ENCODE data around the gene AQP11.
"Not testable (repeated sequence)": the region's sequence is repeated elsewhere in the genome, so short reads cannot be mapped to it uniquely, and the experiment has no call there.

DNA sequence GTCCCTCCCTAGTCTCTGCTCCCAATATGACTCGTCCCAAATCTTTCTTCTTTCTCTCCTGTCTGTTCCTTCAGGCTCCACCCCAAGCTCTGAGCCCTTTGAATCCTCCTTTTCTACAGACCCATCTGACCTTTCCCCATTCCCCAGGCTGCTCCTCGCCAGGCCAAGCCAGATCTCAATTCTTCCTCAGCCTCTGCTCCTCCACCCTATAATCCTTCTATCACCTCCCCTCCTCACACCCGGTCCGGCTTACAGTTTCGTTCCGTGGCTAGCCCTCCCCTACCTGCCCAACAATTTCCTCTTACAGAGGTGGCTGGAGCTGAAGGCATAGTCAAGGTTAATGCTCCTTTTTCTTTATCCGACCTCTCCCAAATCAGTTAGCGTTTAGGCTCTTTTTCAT is 38.3 kb upstream of the AQP11 start:
- TF ChIP-seq, protein P1, sequence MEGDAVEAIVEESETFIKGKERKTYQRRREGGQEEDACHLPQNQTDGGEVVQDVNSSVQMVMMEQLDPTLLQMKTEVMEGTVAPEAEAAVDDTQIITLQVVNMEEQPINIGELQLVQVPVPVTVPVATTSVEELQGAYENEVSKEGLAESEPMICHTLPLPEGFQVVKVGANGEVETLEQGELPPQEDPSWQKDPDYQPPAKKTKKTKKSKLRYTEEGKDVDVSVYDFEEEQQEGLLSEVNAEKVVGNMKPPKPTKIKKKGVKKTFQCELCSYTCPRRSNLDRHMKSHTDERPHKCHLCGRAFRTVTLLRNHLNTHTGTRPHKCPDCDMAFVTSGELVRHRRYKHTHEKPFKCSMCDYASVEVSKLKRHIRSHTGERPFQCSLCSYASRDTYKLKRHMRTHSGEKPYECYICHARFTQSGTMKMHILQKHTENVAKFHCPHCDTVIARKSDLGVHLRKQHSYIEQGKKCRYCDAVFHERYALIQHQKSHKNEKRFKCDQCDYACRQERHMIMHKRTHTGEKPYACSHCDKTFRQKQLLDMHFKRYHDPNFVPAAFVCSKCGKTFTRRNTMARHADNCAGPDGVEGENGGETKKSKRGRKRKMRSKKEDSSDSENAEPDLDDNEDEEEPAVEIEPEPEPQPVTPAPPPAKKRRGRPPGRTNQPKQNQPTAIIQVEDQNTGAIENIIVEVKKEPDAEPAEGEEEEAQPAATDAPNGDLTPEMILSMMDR (IDR thresholded peaks at IDR 0.05; ENCODE audit: insufficient read depth, low read length), result not testable (repeated sequence)
- TF ChIP-seq, protein P2, sequence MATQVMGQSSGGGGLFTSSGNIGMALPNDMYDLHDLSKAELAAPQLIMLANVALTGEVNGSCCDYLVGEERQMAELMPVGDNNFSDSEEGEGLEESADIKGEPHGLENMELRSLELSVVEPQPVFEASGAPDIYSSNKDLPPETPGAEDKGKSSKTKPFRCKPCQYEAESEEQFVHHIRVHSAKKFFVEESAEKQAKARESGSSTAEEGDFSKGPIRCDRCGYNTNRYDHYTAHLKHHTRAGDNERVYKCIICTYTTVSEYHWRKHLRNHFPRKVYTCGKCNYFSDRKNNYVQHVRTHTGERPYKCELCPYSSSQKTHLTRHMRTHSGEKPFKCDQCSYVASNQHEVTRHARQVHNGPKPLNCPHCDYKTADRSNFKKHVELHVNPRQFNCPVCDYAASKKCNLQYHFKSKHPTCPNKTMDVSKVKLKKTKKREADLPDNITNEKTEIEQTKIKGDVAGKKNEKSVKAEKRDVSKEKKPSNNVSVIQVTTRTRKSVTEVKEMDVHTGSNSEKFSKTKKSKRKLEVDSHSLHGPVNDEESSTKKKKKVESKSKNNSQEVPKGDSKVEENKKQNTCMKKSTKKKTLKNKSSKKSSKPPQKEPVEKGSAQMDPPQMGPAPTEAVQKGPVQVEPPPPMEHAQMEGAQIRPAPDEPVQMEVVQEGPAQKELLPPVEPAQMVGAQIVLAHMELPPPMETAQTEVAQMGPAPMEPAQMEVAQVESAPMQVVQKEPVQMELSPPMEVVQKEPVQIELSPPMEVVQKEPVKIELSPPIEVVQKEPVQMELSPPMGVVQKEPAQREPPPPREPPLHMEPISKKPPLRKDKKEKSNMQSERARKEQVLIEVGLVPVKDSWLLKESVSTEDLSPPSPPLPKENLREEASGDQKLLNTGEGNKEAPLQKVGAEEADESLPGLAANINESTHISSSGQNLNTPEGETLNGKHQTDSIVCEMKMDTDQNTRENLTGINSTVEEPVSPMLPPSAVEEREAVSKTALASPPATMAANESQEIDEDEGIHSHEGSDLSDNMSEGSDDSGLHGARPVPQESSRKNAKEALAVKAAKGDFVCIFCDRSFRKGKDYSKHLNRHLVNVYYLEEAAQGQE (IDR thresholded peaks at IDR 0.05; ENCODE audit: insufficient replicate concordance, low read depth), result not testable (repeated sequence)
- not testable (repeated sequence) for TF ChIP-seq POLR2AphosphoS5 (IDR thresholded peaks at IDR 0.05; ENCODE audit: low read depth)
